ENCODE measurements around the gene SYNE3.

SYNE3 gene

GRCh38 chr14:95516554-95517181 lies at the start of gene SYNE3:
TSS of gene SYNE3 (minus strand) at chr14:95516650. CDS start at chr14:95475821, 40,829 bp downstream.
- Histone ChIP-seq H3K27me3 (no peaks in the 10 kb centered on the region), H3K9me3 (no peaks in the 10 kb centered on the region), H3K4me1 (peaks cover 66% of the 10 kb centered on the region), H3K27ac (peak within 1 kb of the TSS; percentile 90), H3K4me2 (peak within 1 kb of the TSS; percentile 96), H4K20me1 (peaks cover 2% of the 10 kb centered on the region; the same call in 1 of the 2 replicates), H3K4me3 (peak within 1 kb of the TSS; percentile 89), H3K36me3 (peaks cover 19% of the 10 kb centered on the region; the same call in 1 of the 2 replicates), H3K9ac (peak within 1 kb of the TSS; percentile 94)
- no peak for TF ChIP-seq Cebpa-rat (IDR thresholded peaks at IDR 0.05)

- Histone ChIP-seq H3K4me3 (no peak overlapping the region), H3K27ac (no peak overlapping the region), H3K4me1 (peaks cover 39% of the 10 kb centered on the region), H3K4me2 (no peak overlapping the region), H3K27me3 (no peaks in the 10 kb centered on the region), H3K36me3 (no peaks in the 10 kb centered on the region), H3K9me3 (no peaks in the 10 kb centered on the region), H3K9ac (no peak overlapping the region), H4K20me1 (no peaks in the 10 kb centered on the region)
- TF ChIP-seq Cebpa-rat (IDR thresholded peaks at IDR 0.05): no peak
These were observed 47.6 kb upstream of the SYNE3 start for GRCh38 chr14:95564060-95564459.

DNA sequence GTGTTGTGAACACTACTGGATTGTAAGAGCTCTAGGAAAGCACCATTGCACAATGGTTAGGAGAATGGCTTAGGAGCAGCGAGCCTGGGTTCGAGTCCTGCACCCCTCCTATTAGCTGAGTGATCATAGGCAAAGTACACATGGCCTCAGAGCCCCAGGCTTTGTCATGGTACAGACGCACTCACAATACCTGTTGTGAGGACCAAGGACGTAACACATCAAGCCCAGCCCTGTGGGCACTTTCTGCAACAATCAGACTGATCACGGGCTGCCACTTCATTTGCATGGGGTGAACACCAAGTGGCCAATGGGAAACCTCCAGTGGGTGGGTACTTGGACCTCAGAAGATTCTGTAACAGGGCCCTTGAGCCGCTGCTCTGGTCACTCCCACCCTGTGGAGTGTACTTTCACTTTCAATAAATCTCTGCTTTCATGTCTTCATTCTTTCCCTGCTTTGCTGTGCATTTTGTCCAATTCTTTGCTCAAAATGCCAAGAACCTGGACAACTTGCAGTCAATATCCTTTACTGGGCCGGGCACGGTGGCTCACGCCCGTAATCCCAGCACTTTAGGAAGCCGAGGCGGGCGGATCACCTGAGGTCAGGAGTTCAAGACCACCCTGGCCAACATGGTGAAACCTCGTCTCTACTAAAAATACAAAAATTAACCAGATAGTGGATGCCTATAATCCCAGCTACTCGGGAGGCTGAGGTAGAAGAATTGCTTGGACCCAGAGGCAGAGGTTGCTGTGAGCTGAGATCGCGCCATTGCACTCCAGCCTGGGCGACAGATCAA lies 46.6 kb upstream of the SYNE3 start:
- Histone ChIP-seq H3K4me3 (no peak overlapping the region), H4K20me1 (no peaks in the 10 kb centered on the region), H3K9ac (no peak overlapping the region), H3K4me1 (peaks cover 37% of the 10 kb centered on the region), H3K4me2 (peak overlapping the region; percentile 61), H3K36me3 (no peaks in the 10 kb centered on the region), H3K9me3 (no peaks in the 10 kb centered on the region), H3K27ac (0 out of 2 replicates have a peak overlapping the region, but pooled peaks have one; percentile 8), H3K27me3 (no peaks in the 10 kb centered on the region)
- TF ChIP-seq Cebpa-rat (IDR thresholded peaks at IDR 0.05): no peak

- no peak for TF ChIP-seq Cebpa-rat (IDR thresholded peaks at IDR 0.05)
- H3K36me3 ChIP-seq: no peaks in the 10 kb centered on the region
- no peaks in the 10 kb centered on the region for H4K20me1 ChIP-seq
- H3K4me1 ChIP-seq: peaks cover 54% of the 10 kb centered on the region
- H3K9me3 ChIP-seq: no peaks in the 10 kb centered on the region
- no peaks in the 10 kb centered on the region for H3K27me3 ChIP-seq
- H3K4me3 ChIP-seq: no peak overlapping the region
- no peak overlapping the region for H3K27ac ChIP-seq
- peak overlapping the region; percentile 6; the same call in 1 of the 2 replicates for H3K4me2 ChIP-seq
- H3K9ac ChIP-seq: no peak overlapping the region
These were observed 44.6 kb upstream of the SYNE3 start for GRCh38 chr14:95561001-95561412.

DNA sequence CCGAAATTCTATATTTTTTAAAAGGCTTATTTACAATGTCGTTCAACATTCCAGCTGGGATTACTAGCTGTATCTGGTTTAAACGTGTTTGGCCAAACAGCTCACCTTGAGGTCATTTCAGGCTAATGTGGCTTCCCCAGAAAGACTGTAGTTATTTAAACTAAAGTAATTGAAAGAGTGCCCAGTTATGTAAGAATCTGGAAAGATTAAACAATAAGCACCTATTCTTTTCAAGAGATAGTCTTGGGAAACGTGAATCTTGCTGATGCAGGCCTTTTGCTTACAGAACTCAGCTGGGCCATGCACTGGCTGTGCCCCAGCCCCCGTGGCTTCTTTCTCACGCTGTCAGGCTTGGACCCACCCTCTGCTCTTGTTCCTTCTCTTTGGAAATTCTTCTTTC lies 42.8 kb upstream of the SYNE3 start:
- H3K9ac ChIP-seq: no peak overlapping the region
- H3K36me3 ChIP-seq: 0 out of 2 replicates have a peak, but pooled peaks cover 4% of the 10 kb centered on the region
- H3K9me3 ChIP-seq: no peaks in the 10 kb centered on the region; the same call in 1 of the 2 replicates
- H3K4me3 ChIP-seq: no peak overlapping the region
- H3K4me1 ChIP-seq: peaks cover 54% of the 10 kb centered on the region
- no peak for TF ChIP-seq Cebpa-rat (IDR thresholded peaks at IDR 0.05)
- H3K27ac ChIP-seq: no peak overlapping the region
- H4K20me1 ChIP-seq: no peaks in the 10 kb centered on the region; the same call in 1 of the 2 replicates
- no peak overlapping the region for H3K4me2 ChIP-seq
- no peaks in the 10 kb centered on the region for H3K27me3 ChIP-seq

DNA sequence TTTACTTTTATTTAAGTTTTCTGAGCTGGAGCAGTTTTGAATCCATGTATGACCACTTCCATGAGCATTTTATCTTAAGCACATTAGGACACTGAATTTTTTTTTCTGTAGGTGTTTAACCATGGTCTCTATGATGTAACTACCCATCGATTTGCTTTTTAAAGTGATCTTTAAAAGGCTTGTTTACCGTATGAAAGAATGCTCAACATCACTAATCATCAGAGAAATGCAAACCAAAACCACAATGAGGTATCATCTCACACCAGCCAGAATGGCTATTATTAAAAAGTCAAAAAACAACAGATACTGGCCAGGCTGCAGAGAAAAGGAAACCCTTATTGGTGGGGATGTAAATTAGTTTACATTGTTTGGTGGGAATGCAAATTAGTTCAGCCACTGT lies 41.4 kb upstream of the SYNE3 start:
- 0 out of 2 replicates have a peak, but pooled peaks cover 4% of the 10 kb centered on the region for H3K36me3 ChIP-seq
- H3K27ac ChIP-seq: no peak overlapping the region
- no peaks in the 10 kb centered on the region; the same call in 1 of the 2 replicates for H3K9me3 ChIP-seq
- H4K20me1 ChIP-seq: peaks cover 13% of the 10 kb centered on the region
- H3K9ac ChIP-seq: no peak overlapping the region
- H3K4me3 ChIP-seq: no peak overlapping the region
- H3K4me1 ChIP-seq: peaks cover 44% of the 10 kb centered on the region
- H3K4me2 ChIP-seq: no peak overlapping the region
- TF ChIP-seq Cebpa-rat (IDR thresholded peaks at IDR 0.05): no peak
- no peaks in the 10 kb centered on the region for H3K27me3 ChIP-seq

DNA sequence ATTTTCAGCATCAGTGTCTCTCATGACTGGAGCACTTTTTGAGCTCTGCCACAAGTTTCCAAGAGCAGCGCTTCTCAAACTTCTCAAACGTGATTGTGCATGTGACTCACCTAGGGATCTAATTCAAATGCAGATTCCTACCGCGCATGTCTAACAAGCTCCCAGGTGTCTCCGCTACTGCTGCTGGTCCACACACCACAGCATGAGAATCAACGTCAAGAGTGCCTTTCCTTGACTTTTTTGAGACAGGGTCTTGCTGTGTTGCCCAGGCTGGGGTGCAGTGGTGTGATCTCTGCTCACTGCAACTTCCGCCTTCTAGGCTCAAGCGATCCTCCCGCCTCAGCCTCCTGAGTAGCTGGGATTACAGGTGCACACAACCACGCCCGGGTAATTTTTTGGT lies 40.8 kb upstream of the SYNE3 start:
- H3K9me3 ChIP-seq: no peaks in the 10 kb centered on the region; the same call in 1 of the 2 replicates
- peaks cover 14% of the 10 kb centered on the region for H4K20me1 ChIP-seq
- H3K36me3 ChIP-seq: 0 out of 2 replicates have a peak, but pooled peaks cover 4% of the 10 kb centered on the region
- H3K4me2 ChIP-seq: no peak overlapping the region
- no peak for TF ChIP-seq Cebpa-rat (IDR thresholded peaks at IDR 0.05)
- no peak overlapping the region for H3K9ac ChIP-seq
- no peaks in the 10 kb centered on the region for H3K27me3 ChIP-seq
- no peak overlapping the region for H3K4me3 ChIP-seq
- H3K4me1 ChIP-seq: peaks cover 39% of the 10 kb centered on the region
- no peak overlapping the region for H3K27ac ChIP-seq

DNA sequence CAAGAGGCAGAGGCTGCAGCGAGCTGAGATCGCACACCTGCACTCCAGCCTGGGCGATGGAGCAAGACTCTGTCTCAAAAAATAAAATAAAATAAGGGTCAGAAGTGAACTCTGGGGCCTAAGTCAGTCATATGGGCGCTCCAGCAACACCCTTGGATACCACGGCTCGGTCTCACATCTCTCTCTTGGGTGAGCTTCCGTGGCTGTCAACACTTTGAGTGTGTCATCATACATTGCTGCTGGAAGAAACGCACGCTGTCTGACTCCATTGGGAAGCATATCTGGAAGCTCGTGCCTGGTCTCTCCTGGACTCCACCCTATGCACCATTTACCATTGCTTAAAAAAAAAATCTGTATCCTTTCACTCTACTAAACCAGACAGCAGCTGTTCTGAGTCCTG lies 38.6 kb upstream of the SYNE3 start:
- Histone ChIP-seq H3K27me3 (no peaks in the 10 kb centered on the region), H3K4me3 (no peak overlapping the region), H3K9me3 (no peaks in the 10 kb centered on the region; the same call in 1 of the 2 replicates)

GRCh38 chr14:95553141-95553540 lies 36.7 kb upstream of the SYNE3 start:
- Histone ChIP-seq H3K9me3 (no peaks in the 10 kb centered on the region; the same call in 1 of the 2 replicates), H3K9ac (no peak overlapping the region), H4K20me1 (peaks cover 37% of the 10 kb centered on the region), H3K27me3 (no peaks in the 10 kb centered on the region), H3K36me3 (peaks cover 37% of the 10 kb centered on the region), H3K27ac (no peak overlapping the region), H3K4me1 (peaks cover 26% of the 10 kb centered on the region), H3K4me3 (no peak overlapping the region), H3K4me2 (no peak overlapping the region)
- TF ChIP-seq Cebpa-rat (IDR thresholded peaks at IDR 0.05): no peak

More for the DNA sequence above, 38.6 kb upstream of the SYNE3 start:
- Histone ChIP-seq H3K4me2 (no peak overlapping the region), H3K36me3 (peaks cover 18% of the 10 kb centered on the region), H4K20me1 (peaks cover 19% of the 10 kb centered on the region), H3K27ac (no peak overlapping the region; the same call in 1 of the 2 replicates), H3K9ac (no peak overlapping the region), H3K4me1 (peaks cover 24% of the 10 kb centered on the region)
- no peak for TF ChIP-seq Cebpa-rat (IDR thresholded peaks at IDR 0.05)

DNA sequence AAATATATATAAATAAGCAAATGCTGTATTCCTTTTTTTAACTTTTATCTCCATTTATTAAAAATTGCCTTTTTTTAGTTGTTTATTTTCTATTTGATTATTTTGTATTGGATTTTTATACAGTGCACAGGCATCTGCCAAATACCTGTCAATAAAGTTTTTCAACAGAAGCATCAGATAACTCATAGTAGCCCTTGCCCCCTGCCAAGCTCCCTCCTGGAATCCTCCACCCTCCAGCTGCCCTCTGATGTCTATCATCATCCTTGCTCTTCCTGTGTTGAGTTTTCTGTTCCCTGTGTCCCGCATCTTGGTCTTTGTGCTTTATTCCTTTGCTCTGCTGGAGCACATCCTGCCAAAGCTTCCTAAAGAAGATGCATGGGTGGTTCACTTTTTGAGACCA lies 35.0 kb upstream of the SYNE3 start:
- H3K36me3 ChIP-seq: peaks cover 54% of the 10 kb centered on the region
- no peaks in the 10 kb centered on the region for H3K27me3 ChIP-seq
- H3K4me3 ChIP-seq: no peak overlapping the region
- peaks cover 25% of the 10 kb centered on the region for H3K4me1 ChIP-seq
- no peak overlapping the region for H3K27ac ChIP-seq
- H3K4me2 ChIP-seq: no peak overlapping the region
- TF ChIP-seq Cebpa-rat (IDR thresholded peaks at IDR 0.05): no peak
- H3K9me3 ChIP-seq: no peaks in the 10 kb centered on the region; the same call in 1 of the 2 replicates
- H3K9ac ChIP-seq: no peak overlapping the region
- peaks cover 54% of the 10 kb centered on the region for H4K20me1 ChIP-seq
